Islet of Langerhans (tissue), 1 donor: Measurements from ENCODE around the gene ROBO1.

Experiments used
- FAIRE-seq: peaks from one replicate; lab custom pipeline; 2011; peaks lifted over from hg19 to GRCh38; lab: Jason Lieb, UNC

Gene ROBO1

GRCh38 chr3:78872195-78872594 lies 895.6 kb downstream of the ROBO1 start:
- no peak for FAIRE-seq

- no peak for FAIRE-seq
These were observed 896.8 kb downstream of the ROBO1 start for GRCh38 chr3:78871048-78871447.

DNA sequence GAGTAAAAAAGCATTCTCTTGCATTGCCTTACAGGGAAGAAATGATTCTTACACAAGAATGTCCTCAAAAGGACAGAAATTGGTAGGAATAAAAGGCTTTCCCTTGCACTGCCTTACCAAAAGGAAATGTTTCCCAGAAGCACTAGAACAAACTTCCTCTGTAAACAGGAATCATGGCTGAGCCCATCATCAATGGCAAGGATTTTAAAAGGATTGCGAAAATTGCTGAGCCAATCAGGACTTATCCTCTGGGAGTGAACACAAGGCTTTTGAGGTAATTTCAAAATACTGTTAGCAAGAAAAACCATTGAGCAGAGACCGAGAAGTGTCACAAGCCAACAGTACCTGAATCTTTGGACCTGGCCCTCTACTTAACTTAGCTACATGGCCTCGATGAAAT lies 897.3 kb downstream of the ROBO1 start:
- FAIRE-seq, result no peak

DNA sequence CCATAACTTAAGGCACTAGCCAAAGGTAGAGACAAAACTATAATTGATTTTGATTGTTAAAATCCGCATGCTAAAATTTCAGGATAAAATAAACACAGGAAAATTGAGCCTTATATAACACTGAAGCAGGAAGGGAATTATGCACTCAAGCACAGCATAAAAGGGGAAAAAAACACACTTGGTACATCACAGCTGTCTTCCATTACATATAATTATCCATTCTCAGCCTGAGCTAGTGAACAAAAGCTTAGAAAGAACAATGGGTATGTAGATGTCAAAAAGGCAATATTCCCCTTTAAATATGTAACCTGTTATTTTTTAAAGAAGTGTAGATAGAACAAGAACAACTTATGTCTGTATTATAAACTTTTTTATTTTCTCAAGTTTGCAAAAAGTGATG lies 899.2 kb downstream of the ROBO1 start:
- peak; percentile 85 for FAIRE-seq

- FAIRE-seq, result no peak
These were observed 900.1 kb downstream of the ROBO1 start for GRCh38 chr3:78867409-78868372.

DNA sequence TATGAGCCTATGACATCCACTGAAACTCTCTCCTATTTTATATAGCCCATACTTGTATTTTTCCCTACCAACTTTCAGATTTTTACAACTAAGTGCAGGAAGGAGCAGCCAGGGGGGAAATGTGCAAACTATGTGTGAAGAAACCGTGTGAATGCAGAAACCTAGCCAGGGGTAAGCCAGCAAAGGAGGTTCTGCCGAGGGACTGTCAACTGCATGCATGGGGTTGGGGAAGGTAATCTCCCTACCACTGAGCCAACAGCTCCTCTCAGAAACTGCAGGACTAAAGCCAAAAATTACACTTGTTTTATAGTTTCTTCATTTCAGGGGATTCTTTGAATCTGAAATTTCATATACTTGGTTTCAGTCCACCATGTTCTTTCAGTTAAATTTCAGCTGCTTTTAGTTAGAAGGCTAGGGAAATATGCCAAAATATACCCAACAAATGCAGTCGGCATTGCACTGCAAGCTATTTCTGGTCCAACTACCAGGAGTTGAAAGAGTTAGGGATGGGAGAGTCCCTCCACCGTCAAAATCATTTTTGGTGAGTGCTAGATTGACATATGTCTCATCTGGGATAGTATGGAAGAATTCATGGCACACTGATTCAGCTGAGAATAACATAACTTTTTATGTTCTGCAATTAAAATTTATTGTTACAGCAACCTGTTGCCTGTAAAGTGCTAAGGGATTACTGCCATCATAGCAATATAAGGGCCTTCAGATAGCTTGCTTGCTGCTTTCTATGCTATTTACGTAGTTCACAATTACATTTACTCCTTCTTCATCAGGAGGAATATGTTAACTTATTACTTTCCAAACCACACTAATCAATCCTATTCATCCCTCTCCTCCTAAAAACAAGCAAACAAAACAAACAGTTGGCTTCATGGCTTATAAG lies 904.2 kb downstream of the ROBO1 start:
- FAIRE-seq, result no peak

- no peak for FAIRE-seq
These were observed 906.6 kb downstream of the ROBO1 start for GRCh38 chr3:78861156-78861555.

GRCh38 chr3:78860567-78860966 lies 907.2 kb downstream of the ROBO1 start:
- FAIRE-seq, result no peak

DNA sequence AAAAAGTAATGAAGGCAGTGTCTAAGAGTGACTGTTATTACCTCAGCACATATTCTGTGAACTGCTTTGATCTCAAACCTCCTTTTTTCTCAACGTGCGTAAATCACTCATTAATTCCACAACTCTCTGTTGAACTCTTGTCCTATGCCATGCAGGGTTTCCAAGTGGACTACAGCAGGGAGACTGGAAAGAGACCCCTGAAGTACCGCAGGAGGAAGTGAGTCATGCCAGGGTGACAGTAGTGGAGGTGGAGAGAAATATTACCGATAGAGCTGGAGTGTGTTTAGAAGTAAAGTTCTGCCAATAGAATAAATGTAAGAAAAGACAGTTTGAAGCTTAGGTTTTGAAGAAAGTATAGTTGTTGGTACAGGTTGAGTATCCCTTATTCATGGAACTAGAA lies 908.9 kb downstream of the ROBO1 start:
- FAIRE-seq, result no peak

DNA sequence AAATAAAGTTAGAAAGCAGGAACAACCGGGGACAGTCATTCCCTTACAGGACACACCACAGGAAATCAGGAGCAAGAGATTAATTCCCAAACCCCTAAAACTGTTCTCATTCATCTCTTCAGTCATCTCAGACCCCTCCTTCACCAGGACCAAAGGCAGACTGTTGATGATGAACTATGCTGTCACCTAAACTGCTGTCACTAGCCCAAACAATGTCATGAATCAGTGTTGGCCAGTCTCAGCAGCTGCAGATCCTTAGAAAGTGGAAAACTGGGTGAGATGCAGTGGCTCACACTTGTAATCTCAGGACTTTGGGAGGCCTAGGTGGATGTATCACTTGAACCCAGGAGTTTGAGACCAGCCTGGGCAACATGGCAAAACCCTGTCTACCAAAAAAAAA lies 909.6 kb downstream of the ROBO1 start:
- FAIRE-seq, result no peak

- FAIRE-seq, result no peak
These were observed 910.2 kb downstream of the ROBO1 start for GRCh38 chr3:78857494-78858111.

- peak; percentile 53 for FAIRE-seq
These were observed 911.6 kb downstream of the ROBO1 start for GRCh38 chr3:78856164-78856563.

DNA sequence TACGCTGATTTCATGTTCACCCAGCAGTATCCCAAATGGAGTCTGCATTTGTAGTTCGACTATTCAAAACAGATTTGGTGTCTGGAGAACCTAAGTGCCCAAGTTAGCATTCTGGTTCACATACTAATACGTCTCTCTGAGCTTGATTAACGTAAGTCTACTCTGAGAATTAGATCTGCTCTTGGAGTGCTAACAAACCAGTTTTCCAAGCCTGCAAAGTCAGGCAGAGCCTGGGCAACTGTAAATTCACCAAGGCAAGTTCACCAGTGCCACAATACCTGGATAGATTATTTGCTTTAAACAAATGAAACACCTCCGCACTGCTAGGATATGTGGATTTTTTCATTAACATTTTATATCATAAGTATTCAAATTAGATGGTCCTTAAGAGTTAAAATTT lies 912.6 kb downstream of the ROBO1 start:
- FAIRE-seq, result no peak

GRCh38 chr3:78848392-78849288 lies 919.2 kb downstream of the ROBO1 start:
- FAIRE-seq, result no peak

GRCh38 chr3:78847603-78848002 lies 920.2 kb downstream of the ROBO1 start:
- FAIRE-seq, result no peak

DNA sequence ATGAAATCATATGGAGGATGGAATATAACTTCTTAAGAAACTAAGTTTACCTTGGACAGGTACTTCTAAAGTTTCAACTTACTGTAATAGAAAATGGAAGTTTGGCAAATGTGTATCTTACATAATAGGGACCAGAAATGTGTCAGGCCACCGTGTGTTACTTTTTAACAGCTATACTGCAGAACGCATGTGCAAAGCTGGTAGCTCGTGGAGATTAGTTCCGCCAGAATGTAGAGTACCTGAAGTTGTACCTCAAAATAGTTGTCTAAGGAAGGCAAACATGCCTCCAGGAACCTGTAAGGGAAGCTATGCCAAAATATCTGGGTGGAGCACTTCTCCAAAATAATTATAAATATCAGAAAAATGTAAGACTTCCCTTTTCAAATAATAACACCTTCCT lies 920.6 kb downstream of the ROBO1 start:
- FAIRE-seq, result no peak

DNA sequence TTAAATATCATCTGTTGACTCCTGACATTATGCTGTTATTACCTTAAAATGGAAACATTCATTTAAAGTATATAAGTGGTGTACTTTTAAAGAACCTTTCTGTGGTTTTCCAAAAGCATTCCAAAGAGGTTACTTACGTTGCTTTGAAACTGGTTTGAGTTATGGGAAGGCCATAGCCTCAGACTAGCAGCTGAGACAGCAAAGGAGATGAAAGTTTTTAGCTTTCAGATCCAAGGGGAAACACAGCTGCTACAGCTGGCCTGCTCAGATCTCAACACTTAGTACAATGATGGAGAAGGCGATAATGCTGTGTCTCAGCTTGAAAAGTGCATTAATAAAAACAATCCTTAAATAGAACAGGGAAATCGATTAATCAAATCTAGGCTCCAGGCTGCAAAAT lies 921.1 kb downstream of the ROBO1 start:
- FAIRE-seq, result no peak

- no peak for FAIRE-seq
These were observed 922.2 kb downstream of the ROBO1 start for GRCh38 chr3:78845605-78846004.

GRCh38 chr3:78844307-78844706 lies 923.5 kb downstream of the ROBO1 start:
- FAIRE-seq, result no peak

- FAIRE-seq, result no peak
These were observed 928.1 kb downstream of the ROBO1 start for GRCh38 chr3:78839693-78840092.

DNA sequence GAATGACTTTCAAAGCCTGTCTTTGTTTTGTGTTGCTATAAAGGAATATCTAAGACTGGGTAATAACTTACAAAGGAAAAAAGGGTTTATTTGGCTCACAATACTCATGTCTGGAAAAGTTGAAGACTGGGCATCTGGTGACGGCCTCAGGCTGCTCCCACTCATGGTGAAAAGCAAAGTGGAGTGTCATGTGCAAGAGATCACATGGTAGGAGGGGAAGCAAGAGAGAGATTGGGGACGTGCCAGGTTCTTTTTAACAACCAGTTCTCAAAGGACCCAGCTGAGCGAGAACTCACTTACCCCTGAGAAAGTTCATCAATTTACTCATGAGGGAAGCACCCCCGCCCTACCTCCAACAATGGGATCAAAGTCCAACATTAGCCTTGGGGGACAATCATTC lies 929.4 kb downstream of the ROBO1 start:
- FAIRE-seq, result no peak

DNA sequence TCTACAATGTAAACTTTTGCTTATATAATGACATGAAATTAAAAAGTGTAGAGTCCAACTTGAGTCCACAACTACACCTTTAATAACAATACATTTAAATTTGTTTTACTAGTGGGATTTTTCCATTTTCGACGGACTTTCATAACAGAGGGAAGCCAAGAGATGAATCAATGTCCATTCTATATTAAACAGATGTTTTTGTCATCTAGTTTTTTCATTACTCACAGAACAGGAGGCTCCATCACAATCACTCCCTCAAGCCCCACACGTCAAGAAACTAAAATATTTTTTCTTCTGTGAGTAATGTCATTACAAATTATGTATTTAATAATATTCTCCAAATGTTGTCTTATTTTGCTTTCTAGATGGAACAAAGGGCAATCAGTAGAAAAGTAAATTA lies 932.9 kb downstream of the ROBO1 start:
- FAIRE-seq, result peak; percentile 27
